Small intestine (tissue), 7 donors: Measurements from ENCODE around the gene KIR2DL3. TPM values are rescaled to one million over a fixed set of nuclear protein-coding genes. Genes with fewer than 3 reads are reported as not detected.
"Not testable (repeated sequence)": the region's sequence is repeated elsewhere in the genome, so short reads cannot be mapped to it uniquely, and the experiment has no call there.

ENCODE experiments used
- DNase-seq, 2 donors: peaks; one replicate each; pipeline versions ENCODE4 v3.0.0 to v3.0.0-alpha.2; 2013
- FAIRE-seq: peaks from 2 replicates; lab custom pipeline; 2012; peaks lifted over from hg19 to GRCh38; lab: Jason Lieb, UNC
- H3K27ac ChIP-seq, 3 donors: one replicate each; pipeline ENCODE4 v1.5.1; 2013; ENCODE audit warnings: low read length in 2 of 3, mild to moderate bottlenecking in 2 of 3, control low read depth in 1 of 3, inconsistent platforms in 1 of 3, low read depth in 1 of 3, moderate library complexity in 1 of 3
- H3K27me3 ChIP-seq, 3 donors: one replicate each; pipeline ENCODE4 v1.6.1; 2013; ENCODE audit warnings: low read length in 3 of 3, inconsistent platforms in 1 of 3; ENCODE audit not compliant: control insufficient read depth in 3 of 3, insufficient read depth in 3 of 3
- H3K36me3 ChIP-seq, 3 donors: one replicate each; pipeline ENCODE4 v1.6.1; 2013; ENCODE audit warnings: low read length in 3 of 3, inconsistent platforms in 1 of 3, low read depth in 1 of 3, mild to moderate bottlenecking in 1 of 3, moderate library complexity in 1 of 3; ENCODE audit not compliant: control insufficient read depth in 3 of 3, insufficient read depth in 2 of 3
- H3K4me1 ChIP-seq, 3 donors: one replicate each; pipeline ENCODE4 v1.6.1; 2013; ENCODE audit warnings: low read length in 2 of 3, inconsistent platforms in 1 of 3, low read depth in 1 of 3, mild to moderate bottlenecking in 1 of 3, moderate library complexity in 1 of 3; ENCODE audit not compliant: control insufficient read depth in 3 of 3, insufficient read depth in 2 of 3
- H3K4me3 ChIP-seq, 3 donors: one replicate each; pipeline ENCODE4 v1.5.1; 2013; ENCODE audit warnings: low read length in 3 of 3, control low read depth in 1 of 3, inconsistent platforms in 1 of 3, low read depth in 1 of 3, mild to moderate bottlenecking in 1 of 3, moderate library complexity in 1 of 3
- H3K9me3 ChIP-seq, 2 donors: one replicate each; pipeline ENCODE4 v1.6.1; 2013; ENCODE audit warnings: low read depth in 1 of 2, low read length in 1 of 2; ENCODE audit not compliant: control insufficient read depth in 2 of 2, insufficient read depth in 1 of 2
- WGBS, 3 donors: extraction: QIAGEN DNeasy Blood & Tissue Kit; methylation state at CpG; one replicate each; pipeline ENCODE4 v1.1.7; 2013; 5-methylcytosine and 5-hydroxymethylcytosine counted together
- polyA plus RNA-seq, 4 donors: library from polyadenylated mRNA; stranded (reverse) in 3 of 4; unstranded in 1 of 4; fragments of 200-250 nt in 3 of 4; fragments of 120-200 nt in 1 of 4; gene quantifications; one replicate each; pipeline versions ENCODE4 v1.2.1 to v1.2.3, GENCODE V29; 2013
- donor health status: healthy with polysubstance abuse.
- donor health status: control.
- donor health status: control.
- donor health status: Bipolar disorder and iron deficiency.
- donor health status: healthy.

KIR2DL3 gene
- polyA plus RNA-seq, 4 donors, result 0.06 TPM; not detected in 3

DNA sequence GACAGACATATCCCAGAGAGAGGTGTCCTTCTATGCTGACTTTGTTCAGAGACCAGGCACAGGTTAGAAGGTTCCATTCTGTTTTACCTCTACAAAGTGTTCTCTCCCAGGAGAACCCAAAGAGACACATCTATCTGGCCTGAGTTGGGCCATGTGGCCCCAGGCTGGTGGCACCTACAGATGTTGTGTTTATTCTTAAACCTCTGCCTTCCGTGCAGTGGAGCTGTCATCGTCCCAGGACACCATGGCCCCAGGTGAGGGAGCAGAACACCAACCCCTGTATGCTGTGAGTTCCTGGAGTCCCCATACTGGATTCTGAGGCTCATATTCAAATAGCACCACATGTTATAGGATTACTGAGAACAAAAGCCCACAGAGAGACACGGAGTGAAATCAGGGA, 10.1 kb upstream of the KIR2DL3 start:
- H3K4me3 ChIP-seq, result no peak overlapping the region
- no peak for DNase-seq
- H3K4me1 ChIP-seq, result no peaks in the 10 kb centered on the region
- H3K27me3 ChIP-seq, result no peaks in the 10 kb centered on the region
- no peak overlapping the region for H3K27ac ChIP-seq
- H3K36me3 ChIP-seq, result no peaks in the 10 kb centered on the region
- peaks cover 0 to 4% of the 10 kb centered on the region in 2 donors for H3K9me3 ChIP-seq
- FAIRE-seq, result no peak
- WGBS, 3 donors, result 53 to 71% (median 66%) methylated on average over 3 of the region's 3 CpGs

DNA sequence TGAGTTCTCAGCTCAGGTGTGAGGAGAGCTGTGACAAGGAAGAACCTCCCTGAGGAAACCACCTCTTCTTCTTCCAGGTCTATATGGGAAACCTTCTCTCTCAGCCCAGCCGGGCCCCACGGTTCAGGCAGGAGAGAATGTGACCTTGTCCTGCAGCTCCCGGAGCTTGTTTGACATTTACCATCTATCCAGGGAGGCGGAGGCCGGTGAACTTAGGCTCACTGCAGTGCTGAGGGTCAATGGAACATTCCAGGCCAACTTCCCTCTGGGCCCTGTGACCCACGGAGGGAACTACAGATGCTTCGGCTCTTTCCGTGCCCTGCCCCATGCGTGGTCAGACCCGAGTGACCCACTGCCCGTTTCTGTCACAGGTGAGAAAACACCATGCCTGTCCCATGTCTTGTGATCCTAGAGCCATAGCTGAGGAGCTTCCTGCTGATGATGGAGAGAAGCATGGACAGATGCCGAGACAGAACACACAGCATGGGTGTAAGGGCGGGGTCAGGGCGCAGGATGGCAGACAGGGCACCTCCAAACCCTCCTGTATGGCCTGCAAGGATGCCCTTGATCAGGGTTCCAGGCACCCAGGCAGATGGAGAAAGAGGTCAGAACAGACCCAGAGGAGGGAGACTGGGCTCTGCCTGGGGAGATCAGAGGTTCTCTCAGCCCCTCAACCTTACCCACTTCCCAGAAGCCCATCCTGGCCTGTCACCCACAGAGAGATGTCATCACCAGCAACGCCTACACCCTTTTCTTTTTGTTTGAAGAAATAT, 8.7 kb upstream of the KIR2DL3 start:
- FAIRE-seq, result no peak
- H3K27me3 ChIP-seq, result no peaks in the 10 kb centered on the region
- no peaks in the 10 kb centered on the region for H3K4me1 ChIP-seq
- no peak for DNase-seq
- no peaks in the 10 kb centered on the region for H3K36me3 ChIP-seq
- WGBS, 3 donors, result 67 to 75% (median 70%) methylated on average over 15 of the region's 15 CpGs
- H3K27ac ChIP-seq, result no peak overlapping the region
- no peak overlapping the region for H3K4me3 ChIP-seq
- peaks cover 0 to 7% of the 10 kb centered on the region in 2 donors for H3K9me3 ChIP-seq

DNA sequence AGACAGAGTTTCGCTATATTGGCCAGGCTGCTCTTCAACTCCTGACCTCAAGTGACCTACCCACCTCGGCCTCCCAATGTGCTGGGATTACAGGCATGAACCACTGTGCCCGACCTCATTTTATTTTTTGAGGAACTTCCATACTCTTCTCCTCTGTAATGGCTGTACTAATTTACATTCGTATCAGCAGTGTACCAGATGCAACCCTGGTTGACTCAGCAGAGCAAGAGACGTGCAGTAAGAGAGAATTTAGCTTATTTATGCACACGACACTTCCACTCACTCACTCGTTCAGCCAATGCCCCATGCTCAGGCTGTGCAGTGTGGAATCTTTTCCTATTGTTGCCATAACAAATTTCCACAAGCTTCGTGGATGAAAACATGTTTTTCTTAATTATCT, 7.1 kb upstream of the KIR2DL3 start:
- WGBS, 3 donors, result 50 to 60% (median 56%) methylated on average over 8 of the region's 8 CpGs
- FAIRE-seq, result no peak
- H3K4me3 ChIP-seq, result no peak overlapping the region

DNA sequence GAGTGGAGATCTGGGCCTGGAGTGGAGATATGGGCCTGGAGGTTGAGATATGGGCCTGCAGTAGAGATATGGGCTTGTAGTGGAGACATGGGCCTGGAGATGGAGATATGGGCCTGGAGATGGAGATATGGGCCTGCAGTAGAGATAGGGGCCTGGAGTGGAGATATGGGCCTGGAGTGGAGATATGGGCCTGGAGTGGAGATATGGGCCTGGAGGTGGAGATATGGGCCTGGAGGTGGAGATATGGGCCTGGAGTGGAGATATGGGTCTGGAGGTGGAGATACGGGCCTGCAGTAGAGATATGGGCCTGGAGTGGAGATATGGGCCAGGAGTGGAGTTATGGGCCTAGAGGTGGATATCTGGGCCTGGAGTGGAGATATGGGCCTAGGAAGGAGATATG, 402 bp downstream of the KIR2DL3 start:
- FAIRE-seq (no peak), DNase-seq (no peak)
- H3K27ac ChIP-seq, result no peak overlapping the region
- H3K4me3 ChIP-seq, result no peak overlapping the region
- 70 to 93% (median 80%) methylated on average over 1 of the region's 1 CpG for WGBS, 3 donors
- H3K36me3 ChIP-seq, result no peaks in the 10 kb centered on the region
- peaks cover 0 to 8% of the 10 kb centered on the region in 2 donors for H3K9me3 ChIP-seq
- H3K27me3 ChIP-seq, result no peaks in the 10 kb centered on the region
- H3K4me1 ChIP-seq, result no peaks in the 10 kb centered on the region

More for the DNA sequence above, 7.1 kb upstream of the KIR2DL3 start:
- Histone ChIP-seq H3K36me3 (no peaks in the 10 kb centered on the region), H3K9me3 (peaks cover 0 to 5% of the 10 kb centered on the region in 2 donors), H3K4me1 (no peaks in the 10 kb centered on the region), H3K27ac (no peak overlapping the region), H3K27me3 (no peaks in the 10 kb centered on the region)
- DNase-seq, result no peak

DNA sequence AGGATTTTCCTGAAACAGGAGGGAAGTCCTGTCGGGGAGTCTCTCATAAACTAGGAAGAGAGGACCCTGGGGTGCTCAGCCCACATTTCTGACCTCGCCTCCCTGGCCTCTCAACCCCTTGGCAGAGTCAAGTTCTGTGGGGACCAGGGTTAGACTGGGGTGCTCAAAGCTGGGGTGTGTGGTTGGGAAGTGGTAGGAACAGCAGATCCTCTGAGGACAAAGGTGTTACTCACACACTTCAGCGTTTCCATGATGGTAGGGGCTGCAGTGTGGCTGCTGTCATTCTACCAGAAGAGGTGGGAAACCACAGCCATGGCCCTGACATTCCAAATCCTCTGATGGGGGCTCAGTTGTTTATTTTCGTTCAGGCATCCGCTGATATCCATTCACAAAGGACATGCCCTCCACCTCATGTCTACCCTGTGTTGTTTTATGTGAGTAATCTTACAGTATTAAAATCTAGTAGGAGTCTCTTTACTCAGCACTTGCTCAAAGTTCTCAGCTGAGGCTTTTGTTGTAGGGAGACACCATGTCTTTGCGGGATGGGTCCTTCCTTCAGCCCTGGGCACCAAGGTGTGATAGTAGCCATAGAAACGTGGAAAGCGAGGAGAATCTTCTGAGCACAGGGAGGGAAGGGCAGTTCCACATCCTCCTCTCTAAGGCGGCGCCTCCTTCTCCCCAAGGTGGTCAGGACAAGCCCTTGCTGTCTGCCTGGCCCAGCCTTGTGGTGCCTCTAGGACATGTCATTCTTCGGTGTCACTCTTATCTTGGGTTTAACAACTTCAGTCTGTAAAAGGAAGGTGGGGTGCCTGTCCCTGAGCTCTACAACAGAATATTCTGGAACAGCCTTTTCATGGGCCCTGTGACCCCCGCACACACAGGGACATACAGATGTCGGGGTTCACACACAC, 1.5 kb downstream of the KIR2DL3 start:
- no peak for FAIRE-seq
- Histone ChIP-seq H3K27me3 (no peaks in the 10 kb centered on the region), H3K36me3 (no peaks in the 10 kb centered on the region), H3K4me1 (no peaks in the 10 kb centered on the region), H3K9me3 (peaks cover 0 to 7% of the 10 kb centered on the region in 2 donors), H3K4me3 (no peak overlapping the region), H3K27ac (no peak overlapping the region)
- DNase-seq, result no peak
- 73 to 84% (median 80%) methylated on average over 13 of the region's 13 CpGs for WGBS, 3 donors

DNA sequence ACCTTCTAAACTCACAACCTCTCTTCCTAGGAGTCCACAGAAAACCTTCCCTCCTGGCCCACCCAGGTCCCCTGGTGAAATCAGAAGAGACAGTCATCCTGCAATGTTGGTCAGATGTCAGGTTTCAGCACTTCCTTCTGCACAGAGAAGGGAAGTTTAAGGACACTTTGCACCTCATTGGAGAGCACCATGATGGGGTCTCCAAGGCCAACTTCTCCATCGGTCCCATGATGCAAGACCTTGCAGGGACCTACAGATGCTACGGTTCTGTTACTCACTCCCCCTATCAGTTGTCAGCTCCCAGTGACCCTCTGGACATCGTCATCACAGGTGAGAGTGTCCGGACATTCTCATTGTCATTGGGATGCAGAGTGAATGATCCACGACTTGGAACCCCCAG, 3.6 kb downstream of the KIR2DL3 start:
- WGBS, 3 donors, result 59 to 64% (median 64%) methylated on average over 5 of the region's 5 CpGs
- H3K9me3 ChIP-seq, H3K36me3 ChIP-seq, H3K4me1 ChIP-seq, H3K27ac ChIP-seq, H3K4me3 ChIP-seq, DNase-seq, H3K27me3 ChIP-seq, FAIRE-seq: not testable (repeated sequence)

DNA sequence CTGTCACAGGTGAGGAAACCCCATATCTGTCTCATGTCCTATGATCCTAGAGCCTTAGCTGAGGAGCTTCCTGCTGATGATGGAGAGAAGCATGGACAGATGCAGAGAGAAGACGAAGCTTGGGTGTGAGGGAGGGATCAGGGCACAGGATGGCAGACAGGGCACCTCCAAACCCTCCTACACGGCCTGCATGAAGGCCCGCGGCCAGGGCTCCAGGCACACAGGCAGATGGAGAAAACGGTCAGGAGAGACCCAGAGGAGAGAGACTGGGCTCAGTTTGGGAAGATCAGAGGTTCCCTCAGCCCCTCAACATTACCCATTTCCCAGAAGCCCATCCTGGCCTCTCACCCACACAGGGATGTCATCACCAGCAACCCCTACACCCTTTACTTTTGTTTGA, 5.8 kb downstream of the KIR2DL3 start:
- not testable (repeated sequence) for H3K9me3 ChIP-seq, H3K27ac ChIP-seq, H3K4me1 ChIP-seq, H3K36me3 ChIP-seq, FAIRE-seq, DNase-seq, H3K27me3 ChIP-seq, H3K4me3 ChIP-seq
- 66 to 84% (median 73%) methylated on average over 5 of the region's 5 CpGs for WGBS, 3 donors

DNA sequence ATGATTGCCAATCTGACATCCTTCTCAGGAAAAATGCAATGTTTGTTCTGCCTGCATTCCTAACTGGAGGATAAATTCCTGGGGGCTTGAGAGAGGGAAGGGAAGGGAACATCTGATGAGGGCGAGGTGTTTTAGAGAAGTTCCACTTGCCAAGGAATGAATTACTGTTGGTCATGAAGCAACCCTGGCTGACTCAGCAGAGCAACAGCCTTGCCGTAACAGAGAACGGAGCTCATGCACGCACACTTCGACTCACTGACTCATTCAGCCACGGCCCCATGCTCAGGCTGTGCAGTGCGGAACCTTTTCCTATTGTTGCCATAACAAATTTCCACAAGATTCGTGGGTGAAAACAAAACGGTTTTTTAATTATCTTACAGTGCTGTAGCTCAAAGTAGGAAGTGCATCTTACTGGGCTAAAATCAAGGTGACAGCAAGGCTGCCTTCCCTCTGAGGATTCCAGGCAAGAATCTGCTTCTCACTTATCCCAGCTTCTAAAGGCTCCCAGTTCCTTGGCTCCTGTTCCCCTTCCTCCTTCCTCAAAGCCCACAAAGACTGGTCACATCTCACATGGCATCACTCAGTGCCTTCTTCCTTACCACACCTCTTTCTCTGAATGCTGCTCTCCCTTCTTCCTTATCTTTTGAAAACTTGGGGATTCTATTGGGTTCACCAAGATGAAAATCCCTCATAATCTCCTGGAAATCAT, 9.5 kb downstream of the KIR2DL3 start:
- not testable (repeated sequence) for H3K36me3 ChIP-seq, H3K4me1 ChIP-seq, H3K4me3 ChIP-seq, FAIRE-seq, H3K9me3 ChIP-seq, H3K27me3 ChIP-seq, DNase-seq, H3K27ac ChIP-seq
- 64 to 69% (median 69%) methylated on average over 9 of the region's 9 CpGs for WGBS, 3 donors
